ENCODE data around the gene TTF1. TPM values are rescaled to one million over a fixed set of nuclear protein-coding genes. Genes with fewer than 3 reads are reported as not detected.

The TTF1 gene
- total RNA-seq, 1 experiment from 2014 or later = 23.8 TPM

Other genes with a start within 250 kb of the TTF1 start
- gene NTNG2, start 244.8 kb downstream of the TTF1 start, total RNA-seq (2021) = 3.1 to 4.2 TPM (median 3.3 TPM) in 3 replicates
- 26.0 to 30.1 TPM (median 26.7 TPM) in 3 replicates for gene SETX, start 51.9 kb downstream of the TTF1 start, total RNA-seq (2021)
- 0.96 to 1.2 TPM (median 1.2 TPM) in 3 replicates for gene CFAP77, start 3.4 kb upstream of the TTF1 start, total RNA-seq (2021)
- gene BARHL1, start 175.8 kb upstream of the TTF1 start, total RNA-seq (2021) = 0.15 to 0.16 TPM in 2 of 3 replicates, not detected in the other

All from WTC11 (cell line).